Upper lobe of right lung (tissue), 1 donor: Measurements from ENCODE around the gene ITGBL1. TPM values are rescaled to one million over a fixed set of nuclear protein-coding genes. Genes with fewer than 3 reads are reported as not detected.
"Not testable (repeated sequence)": the region's sequence is repeated elsewhere in the genome, so short reads cannot be mapped to it uniquely, and the experiment has no call there.

Experiments used
- ATAC-seq: fragments of 200-7000 bp; cut with Tn5 transposase; one replicate; pipeline ENCODE4 v1.9.1; 2020; ENCODE audit warnings: mild to moderate bottlenecking, moderate library complexity
- DNase-seq: peaks from one replicate; pipeline ENCODE4 v3.0.0-alpha.2; 2020
- H3K27ac ChIP-seq: fragments of 200-600 bp; one replicate; pipeline ENCODE4 v1.8.0; 2022
- H3K27me3 ChIP-seq: fragments of 200-600 bp; one replicate; pipeline ENCODE4 v1.8.0; 2022; ENCODE audit warnings: mild to moderate bottlenecking
- H3K36me3 ChIP-seq: fragments of 200-600 bp; one replicate; pipeline ENCODE4 v1.8.0; 2022
- H3K4me1 ChIP-seq: fragments of 200-600 bp; one replicate; pipeline ENCODE4 v1.8.0; 2022
- H3K4me3 ChIP-seq: fragments of 200-600 bp; one replicate; pipeline ENCODE4 v1.8.0; 2022; ENCODE audit warnings: mild to moderate bottlenecking
- H3K9me3 ChIP-seq: fragments of 200-600 bp; one replicate; pipeline ENCODE4 v1.8.0; 2022
- intact Hi-C: fragments of 100-400 bp; cut with DNase I; formaldehyde crosslinking; loops from one replicate; pipeline ENCODE4 v1.11.0; 2022
- total RNA-seq: library from RNA; stranded (reverse); fragmentation: NEBNext Ultra II Directional; extraction: Animal tissue kit (Norgen Biotek cat#: 25700); gene quantifications from one replicate; pipeline ENCODE4 v1.2.1, GENCODE V29; 2021
- TF ChIP-seq, protein P1 (sequence below): fragments of 200-600 bp; IDR thresholded peaks from one replicate; pipeline ENCODE4 v1.8.0; 2022; ENCODE audit warnings: antibody characterized with exemption
- donor health status: DM: no; HTN: yes; CAD: no; lungs with severe emphysema.

The ITGBL1 gene
- total RNA-seq, 1 donor from 2014 or later = 43.6 TPM

- DNase-seq (no peak), ATAC-seq (no peak)
- Histone ChIP-seq H3K27me3 (no peaks in the 10 kb centered on the region), H3K27ac (no peak overlapping the region), H3K36me3 (no peaks in the 10 kb centered on the region), H3K9me3 (no peaks in the 10 kb centered on the region), H3K4me3 (no peak overlapping the region), H3K4me1 (no peaks in the 10 kb centered on the region)
- TF ChIP-seq, protein P1, sequence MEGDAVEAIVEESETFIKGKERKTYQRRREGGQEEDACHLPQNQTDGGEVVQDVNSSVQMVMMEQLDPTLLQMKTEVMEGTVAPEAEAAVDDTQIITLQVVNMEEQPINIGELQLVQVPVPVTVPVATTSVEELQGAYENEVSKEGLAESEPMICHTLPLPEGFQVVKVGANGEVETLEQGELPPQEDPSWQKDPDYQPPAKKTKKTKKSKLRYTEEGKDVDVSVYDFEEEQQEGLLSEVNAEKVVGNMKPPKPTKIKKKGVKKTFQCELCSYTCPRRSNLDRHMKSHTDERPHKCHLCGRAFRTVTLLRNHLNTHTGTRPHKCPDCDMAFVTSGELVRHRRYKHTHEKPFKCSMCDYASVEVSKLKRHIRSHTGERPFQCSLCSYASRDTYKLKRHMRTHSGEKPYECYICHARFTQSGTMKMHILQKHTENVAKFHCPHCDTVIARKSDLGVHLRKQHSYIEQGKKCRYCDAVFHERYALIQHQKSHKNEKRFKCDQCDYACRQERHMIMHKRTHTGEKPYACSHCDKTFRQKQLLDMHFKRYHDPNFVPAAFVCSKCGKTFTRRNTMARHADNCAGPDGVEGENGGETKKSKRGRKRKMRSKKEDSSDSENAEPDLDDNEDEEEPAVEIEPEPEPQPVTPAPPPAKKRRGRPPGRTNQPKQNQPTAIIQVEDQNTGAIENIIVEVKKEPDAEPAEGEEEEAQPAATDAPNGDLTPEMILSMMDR = no peak
- intact Hi-C loops = no loop called here
Observed at GRCh38 chr13:101536079-101536478, 83.6 kb downstream of the ITGBL1 start.

GRCh38 chr13:101544544-101544943 is 92.1 kb downstream of the ITGBL1 start:
- H3K4me1 ChIP-seq, ATAC-seq, intact Hi-C loops, H3K4me3 ChIP-seq, DNase-seq, H3K36me3 ChIP-seq, H3K27ac ChIP-seq, H3K27me3 ChIP-seq, H3K9me3 ChIP-seq: not testable (repeated sequence)

DNA sequence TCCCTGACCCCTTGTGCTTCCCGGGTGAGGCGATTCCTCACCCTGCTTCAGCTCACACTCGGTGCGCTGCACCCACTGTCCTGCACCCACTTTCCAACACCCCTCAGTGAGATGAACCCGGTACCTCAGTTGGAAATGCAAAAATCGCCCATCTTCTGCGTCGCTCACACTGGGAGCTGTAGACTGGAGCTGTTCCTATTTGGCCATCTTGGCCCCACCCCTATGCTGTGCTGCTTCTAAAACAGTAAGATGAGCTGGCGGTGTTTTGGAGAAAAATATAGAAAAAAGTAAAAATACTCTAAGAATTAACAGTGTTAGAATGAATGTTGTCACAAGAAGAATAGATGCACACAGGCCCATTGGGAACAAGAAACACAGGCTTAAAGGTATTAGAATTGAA is 92.5 kb downstream of the ITGBL1 start:
- Histone ChIP-seq H3K4me1 (no peaks in the 10 kb centered on the region), H3K27me3 (no peaks in the 10 kb centered on the region), H3K9me3 (no peaks in the 10 kb centered on the region), H3K27ac (no peak overlapping the region), H3K4me3 (no peak overlapping the region), H3K36me3 (no peaks in the 10 kb centered on the region)
- no peak for DNase-seq
- TF ChIP-seq, protein P1 = no peak
- intact Hi-C loops = no loop called here
- ATAC-seq = no peak

GRCh38 chr13:101545521-101545920 is 93.0 kb downstream of the ITGBL1 start:
- no peak for ATAC-seq
- intact Hi-C loops = no loop called here
- no peak for DNase-seq
- no peaks in the 10 kb centered on the region for H3K4me1 ChIP-seq
- H3K27me3 ChIP-seq = no peaks in the 10 kb centered on the region
- no peaks in the 10 kb centered on the region for H3K36me3 ChIP-seq
- H3K9me3 ChIP-seq = no peaks in the 10 kb centered on the region
- no peak overlapping the region for H3K27ac ChIP-seq
- no peak overlapping the region for H3K4me3 ChIP-seq
- TF ChIP-seq, protein P1 = no peak

DNA sequence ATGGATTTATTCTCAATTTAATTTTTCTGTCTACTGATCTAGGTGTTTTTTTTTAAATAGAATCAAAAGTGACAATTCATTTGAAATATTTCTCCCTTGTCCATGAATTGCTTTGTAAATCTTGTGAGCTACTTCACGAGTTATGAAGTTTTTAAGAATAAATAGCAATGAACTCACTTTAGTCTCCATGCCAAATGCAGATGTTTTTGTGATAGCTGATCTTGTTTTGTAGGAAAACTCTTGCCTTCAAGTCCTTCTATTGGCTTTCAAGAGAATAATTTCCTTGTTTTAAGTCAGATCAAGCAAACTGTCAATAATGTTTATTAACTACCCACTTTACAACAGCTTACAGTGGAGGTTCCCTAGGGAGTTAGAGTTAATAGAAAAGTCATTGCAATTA is 99.8 kb downstream of the ITGBL1 start:
- intact Hi-C loops = no loop called here
- Histone ChIP-seq H3K36me3 (no peaks in the 10 kb centered on the region), H3K4me3 (no peak overlapping the region), H3K27ac (no peak overlapping the region), H3K27me3 (no peaks in the 10 kb centered on the region), H3K9me3 (no peaks in the 10 kb centered on the region), H3K4me1 (no peaks in the 10 kb centered on the region)
- TF ChIP-seq, protein P1 = no peak
- DNase-seq (no peak), ATAC-seq (no peak)

- intact Hi-C loops = no loop called here
- Histone ChIP-seq H3K9me3 (no peaks in the 10 kb centered on the region), H3K27ac (no peak overlapping the region), H3K4me1 (no peaks in the 10 kb centered on the region), H3K27me3 (no peaks in the 10 kb centered on the region), H3K4me3 (no peak overlapping the region), H3K36me3 (no peaks in the 10 kb centered on the region)
- no peak for ATAC-seq
- TF ChIP-seq, protein P1 = no peak
- DNase-seq = no peak
Observed at GRCh38 chr13:101552786-101553185, 100.3 kb downstream of the ITGBL1 start.
